Stimulated activated CD8-positive, alpha-beta memory T cell treated with anti-CD3 and anti-CD28 coated beads, Interleukin-15, amount 100 ng/mL, for 4 hours (primary cell): ENCODE measurements around the gene ORC1.

Experiments used
- DNase-seq, 2 donors: peaks; one replicate each; pipeline ENCODE4 v3.0.0-alpha.2; 2020; ENCODE audit warnings: low read depth in 2 of 2

The ORC1 gene

GRCh38 chr1:52404116-52404974, at the start of gene ORC1, which contains the start of gene PRPF38A:
TSS of gene ORC1 (minus strand) at chr1:52404423. CDS start at chr1:52402223, 2,200 bp downstream.
TSS of gene PRPF38A (plus strand) at chr1:52404602. CDS start at chr1:52404750, 148 bp downstream.
- DNase-seq: peak; percentile 85 to 93

DNA sequence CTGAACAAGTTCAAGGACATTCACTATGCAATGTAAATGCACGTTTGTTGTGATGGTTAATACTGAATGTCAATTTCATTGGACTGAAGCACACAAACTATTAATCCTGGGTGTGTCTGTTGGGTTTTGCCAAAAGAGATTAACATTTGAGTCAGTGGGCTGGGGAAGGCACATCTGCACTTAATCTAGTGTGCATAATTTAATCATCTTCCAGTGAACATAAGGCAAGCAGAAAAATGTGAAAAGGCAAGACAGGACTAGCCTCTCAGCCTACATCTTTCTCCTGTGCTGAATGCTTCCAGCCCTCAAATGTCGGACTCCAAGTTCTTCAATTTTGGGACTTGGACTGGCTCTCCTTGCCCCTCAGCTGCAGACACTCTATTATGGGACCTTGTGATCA, 40.2 kb upstream of the ORC1 start:
- no peak for DNase-seq

GRCh38 chr1:52439976-52440375, 35.8 kb upstream of the ORC1 start:
- no peak for DNase-seq

DNA sequence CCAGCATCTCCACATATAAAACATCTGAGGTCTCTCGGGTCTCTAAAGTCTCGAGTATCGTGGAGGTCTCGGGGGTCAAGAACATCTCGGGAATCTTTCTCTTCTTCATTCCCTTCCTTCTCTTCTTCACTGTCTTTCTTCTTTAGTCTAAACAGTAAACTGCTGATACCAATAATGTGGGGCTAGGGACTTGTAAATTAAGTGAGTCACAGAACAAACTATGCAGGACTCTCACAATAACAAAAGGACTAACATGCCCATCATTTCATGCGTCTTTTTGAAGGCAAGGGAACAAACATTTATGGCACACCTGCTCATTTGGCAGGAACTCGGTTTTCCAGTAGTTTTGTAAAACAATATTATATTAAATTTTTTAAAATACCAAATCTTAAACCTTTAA, 32.6 kb upstream of the ORC1 start:
- no peak for DNase-seq

DNA sequence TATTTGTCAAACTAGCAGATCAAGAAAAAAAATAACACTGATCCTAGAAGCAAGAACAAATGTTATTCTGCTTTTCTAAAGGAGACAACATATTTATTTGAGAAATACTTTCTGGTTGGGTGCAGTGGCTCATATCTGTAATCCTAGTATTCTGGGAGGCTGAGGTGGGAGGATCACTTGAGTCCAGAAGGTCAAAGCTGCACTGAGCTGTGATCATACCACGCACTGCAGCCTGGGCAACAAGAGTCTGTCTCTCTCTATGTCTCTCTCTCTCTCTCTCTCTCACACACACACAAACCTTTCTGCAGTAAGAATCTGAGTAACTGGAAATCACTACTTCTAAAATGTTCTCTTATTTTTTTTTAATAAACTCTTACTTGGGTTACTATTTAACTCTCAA, 31.4 kb upstream of the ORC1 start:
- DNase-seq: no peak

DNA sequence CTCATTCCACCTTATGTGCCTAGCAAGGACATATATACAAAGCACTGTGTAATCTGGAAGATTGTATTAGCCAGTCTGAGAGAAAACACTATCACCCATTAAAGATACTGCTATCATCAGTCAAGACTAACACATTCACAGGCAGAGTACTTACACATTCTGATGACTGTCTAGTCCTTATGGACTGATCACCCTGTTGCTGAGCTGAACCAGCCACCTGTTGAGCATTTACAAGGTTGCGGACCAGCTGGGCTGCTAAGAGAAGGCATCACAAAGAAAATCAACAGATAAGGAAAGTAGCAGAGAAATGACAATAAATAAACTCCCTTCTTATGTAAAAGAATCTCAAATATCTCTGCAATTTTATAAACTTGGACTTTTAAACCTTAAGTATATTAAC, 31.0 kb upstream of the ORC1 start:
- DNase-seq: no peak

GRCh38 chr1:52432807-52433206, 28.6 kb upstream of the ORC1 start:
- DNase-seq: no peak

DNA sequence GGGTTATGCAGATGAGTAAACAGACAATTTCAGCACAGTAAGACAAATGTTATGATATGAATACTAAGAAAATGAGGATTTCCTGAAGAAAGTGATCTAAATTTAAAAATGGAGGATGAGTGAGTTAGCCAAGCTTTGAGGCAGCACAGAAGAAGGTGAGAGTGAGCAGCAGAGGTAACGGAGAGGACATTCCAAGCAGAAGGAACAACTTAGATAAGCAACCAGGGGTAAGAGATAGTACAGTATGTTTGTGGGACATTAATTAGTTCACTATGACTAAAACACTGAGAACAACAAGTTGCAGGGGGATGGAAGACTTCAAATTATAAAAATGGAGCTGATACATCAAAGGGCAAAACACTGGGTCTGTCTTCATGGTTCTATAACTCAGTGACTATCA, 22.9 kb upstream of the ORC1 start:
- DNase-seq: no peak

GRCh38 chr1:52426371-52426770, 22.1 kb upstream of the ORC1 start:
- DNase-seq: no peak

GRCh38 chr1:52424813-52425212, 20.6 kb upstream of the ORC1 start:
- DNase-seq: no peak

GRCh38 chr1:52424231-52424636, 20.0 kb upstream of the ORC1 start:
- DNase-seq: peak in 1 of 2 donors; percentile 2

DNA sequence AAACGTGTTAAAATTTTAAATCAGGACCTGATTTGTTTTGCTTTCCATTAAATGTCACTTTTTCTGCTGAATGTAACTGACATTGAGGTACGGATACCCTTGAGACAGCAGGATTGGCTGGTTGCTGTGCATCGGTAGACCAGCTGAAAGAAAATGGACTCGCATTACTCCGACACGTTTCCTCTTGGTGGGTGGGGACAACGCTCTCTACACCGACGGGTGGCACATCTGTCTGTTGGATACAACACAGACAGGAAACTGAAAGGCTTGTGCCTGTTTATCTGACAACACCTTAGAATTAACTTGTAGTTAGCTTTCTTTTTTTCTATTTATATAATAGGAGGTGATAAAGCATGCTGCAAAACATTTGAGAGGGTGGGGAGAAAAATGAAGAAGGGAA, 19.5 kb upstream of the ORC1 start:
- peak; percentile 33 to 46 for DNase-seq

GRCh38 chr1:52423055-52423454, 18.8 kb upstream of the ORC1 start:
- DNase-seq: no peak

DNA sequence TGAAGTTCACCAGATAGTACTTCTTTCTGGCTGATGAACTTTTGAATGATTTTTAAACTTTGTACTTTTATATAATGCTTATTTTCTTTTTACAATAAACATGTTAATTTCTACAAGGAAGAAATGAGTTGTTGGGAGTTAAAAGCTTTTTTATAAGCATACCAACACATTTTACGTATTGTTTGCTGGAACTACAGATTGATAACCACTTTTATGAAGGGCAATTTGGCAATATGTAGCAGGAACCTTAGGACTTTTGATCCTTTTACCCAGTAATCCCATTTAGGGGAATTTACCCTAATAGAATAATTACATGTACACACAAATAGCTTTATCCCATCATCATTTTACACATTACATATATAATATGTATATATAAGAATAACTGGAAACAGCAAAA, 16.5 kb upstream of the ORC1 start:
- no peak for DNase-seq

- DNase-seq: no peak
These were observed 12.6 kb upstream of the ORC1 start for GRCh38 chr1:52416811-52417210.

DNA sequence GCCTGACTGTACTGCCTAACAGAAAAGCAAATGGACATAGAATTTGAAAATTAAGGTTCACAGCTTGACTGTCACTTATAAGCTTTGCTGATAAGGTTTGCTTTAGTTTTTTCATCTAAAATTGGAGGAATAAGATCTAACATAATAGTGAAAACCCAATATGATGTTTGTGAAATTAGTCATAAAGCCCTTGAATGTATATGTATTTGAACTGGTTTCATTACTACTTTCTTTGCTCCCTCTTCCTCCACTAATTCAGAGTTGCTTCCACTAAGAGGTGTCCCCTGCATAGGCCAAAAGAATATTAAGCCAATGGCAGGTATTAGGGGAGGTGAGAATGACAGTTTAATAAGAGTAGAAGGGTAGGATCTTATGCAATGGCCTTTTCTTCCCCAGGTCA, 10.7 kb upstream of the ORC1 start:
- no peak for DNase-seq

DNA sequence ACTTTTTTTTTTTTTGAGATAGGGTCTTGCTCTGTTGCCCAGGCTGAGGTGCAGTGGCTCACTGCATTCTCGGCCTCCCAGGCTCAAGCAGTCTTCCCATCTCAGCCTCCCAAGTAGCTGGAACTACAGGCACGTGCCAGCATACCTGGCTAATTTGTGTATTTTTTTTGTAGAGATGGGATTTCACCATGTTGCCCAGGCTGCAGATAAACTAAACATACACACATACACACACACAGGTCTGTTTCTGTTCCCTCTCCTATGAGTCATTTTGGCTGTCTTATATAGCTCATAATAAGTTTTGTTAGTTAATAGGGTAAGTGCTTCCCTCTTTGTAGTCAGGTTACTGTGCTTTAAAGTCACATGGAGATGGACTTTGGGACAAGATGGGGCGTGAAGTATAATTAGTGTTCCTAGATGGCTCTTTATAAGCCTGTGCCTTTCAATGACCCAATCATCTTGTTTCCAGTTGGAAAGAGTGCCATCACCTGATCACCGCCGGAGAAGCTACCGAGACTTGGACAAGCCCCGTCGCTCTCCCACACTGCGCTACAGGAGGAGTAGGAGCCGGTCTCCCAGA, 9.3 kb upstream of the ORC1 start:
- DNase-seq: no peak

DNA sequence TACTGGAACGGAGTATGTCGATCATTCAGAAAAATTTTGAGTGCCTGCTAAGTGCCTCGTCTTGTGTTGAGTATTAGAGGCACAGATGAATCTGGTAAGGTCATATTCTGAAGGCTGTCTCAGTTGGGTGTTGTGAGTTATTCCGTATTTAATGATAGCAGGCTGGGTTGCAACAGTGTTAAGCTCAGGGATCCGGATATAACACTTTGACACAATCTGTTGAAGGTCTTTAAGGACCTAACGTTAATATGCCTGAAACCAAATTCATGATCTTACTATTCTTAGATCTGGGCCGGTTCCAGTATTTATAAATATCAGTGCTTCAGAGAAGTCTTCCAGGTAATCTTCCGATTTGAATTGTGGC, 734 bp upstream of the ORC1 start:
- no peak for DNase-seq

DNA sequence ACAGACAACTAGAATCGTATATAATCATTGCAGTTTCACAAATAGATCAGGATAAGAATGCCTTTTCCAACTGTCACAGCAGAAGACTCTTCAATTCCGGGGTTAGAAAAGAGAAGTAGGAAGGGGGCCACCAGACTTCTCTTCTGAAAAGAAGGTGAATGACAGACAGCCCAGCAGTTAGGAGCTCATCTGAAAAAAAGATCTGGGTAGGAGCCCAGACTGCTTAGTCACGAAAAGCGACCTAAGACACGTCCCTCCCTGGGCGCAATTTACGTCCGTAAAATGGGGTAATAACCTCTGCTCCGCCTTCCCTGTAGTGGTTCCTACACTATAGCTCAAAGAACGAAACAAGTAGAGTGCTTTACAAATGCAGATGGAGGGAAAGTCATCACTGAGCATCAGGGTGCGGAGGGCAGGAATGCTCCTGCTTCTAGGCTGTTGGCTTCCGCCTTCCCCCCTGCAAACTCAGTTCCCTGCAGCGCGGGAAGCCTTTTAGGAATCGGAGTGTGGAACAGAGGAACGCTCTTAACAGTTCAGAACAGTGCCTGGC, 582 bp downstream of the ORC1 start:
- peak in 1 of 2 donors; percentile 1 for DNase-seq

GRCh38 chr1:52402860-52403240, 1.4 kb downstream of the ORC1 start:
- DNase-seq: no peak

DNA sequence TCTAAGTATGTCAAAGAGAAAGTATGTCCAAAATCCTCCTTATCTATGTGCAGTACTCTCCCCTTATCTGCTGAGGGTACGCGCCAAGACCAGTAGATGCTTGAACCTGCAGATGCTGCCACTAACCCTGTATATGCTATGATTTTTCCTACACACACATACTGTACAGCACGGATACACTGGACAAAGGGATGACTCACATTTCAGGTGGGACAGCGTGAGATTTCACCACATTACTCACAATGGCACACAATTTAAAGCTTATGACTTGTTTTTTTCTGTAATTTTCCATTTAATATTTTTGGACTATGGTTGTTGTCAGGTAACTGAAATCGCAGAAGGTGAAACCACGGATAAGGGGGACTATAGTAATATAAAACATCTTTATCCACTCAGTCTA, 4.1 kb downstream of the ORC1 start:
- DNase-seq: no peak

DNA sequence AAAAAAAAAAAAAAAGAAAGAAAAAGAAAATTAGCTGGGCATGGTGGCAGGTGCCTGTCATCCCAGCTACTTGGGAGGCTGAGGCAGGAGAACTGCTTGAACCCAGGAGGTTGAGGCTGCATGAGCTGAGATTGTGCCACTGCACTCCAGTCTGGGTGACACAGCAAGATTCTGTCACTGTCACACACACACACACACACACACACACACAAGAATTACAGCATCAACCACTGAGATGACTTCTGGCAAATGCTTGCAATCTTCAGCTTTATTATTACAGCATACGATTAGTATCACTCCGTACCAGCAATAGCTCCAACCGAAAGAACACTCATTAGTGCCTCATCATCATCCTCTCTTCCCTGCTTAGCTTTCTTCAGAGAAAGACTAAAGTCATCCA, 4.6 kb downstream of the ORC1 start:
- DNase-seq: no peak

GRCh38 chr1:52393174-52393573, 11.0 kb downstream of the ORC1 start:
- DNase-seq: no peak
